ENCODE measurements around the gene ARSG. TPM values are rescaled to one million over a fixed set of nuclear protein-coding genes. Genes with fewer than 3 reads are reported as not detected.
"Not testable (repeated sequence)": the region's sequence is repeated elsewhere in the genome, so short reads cannot be mapped to it uniquely, and the experiment has no call there.

ARSG gene
- polyA plus RNA-seq, 3 donors: 15.5 to 19.3 (median 19.2) TPM

DNA sequence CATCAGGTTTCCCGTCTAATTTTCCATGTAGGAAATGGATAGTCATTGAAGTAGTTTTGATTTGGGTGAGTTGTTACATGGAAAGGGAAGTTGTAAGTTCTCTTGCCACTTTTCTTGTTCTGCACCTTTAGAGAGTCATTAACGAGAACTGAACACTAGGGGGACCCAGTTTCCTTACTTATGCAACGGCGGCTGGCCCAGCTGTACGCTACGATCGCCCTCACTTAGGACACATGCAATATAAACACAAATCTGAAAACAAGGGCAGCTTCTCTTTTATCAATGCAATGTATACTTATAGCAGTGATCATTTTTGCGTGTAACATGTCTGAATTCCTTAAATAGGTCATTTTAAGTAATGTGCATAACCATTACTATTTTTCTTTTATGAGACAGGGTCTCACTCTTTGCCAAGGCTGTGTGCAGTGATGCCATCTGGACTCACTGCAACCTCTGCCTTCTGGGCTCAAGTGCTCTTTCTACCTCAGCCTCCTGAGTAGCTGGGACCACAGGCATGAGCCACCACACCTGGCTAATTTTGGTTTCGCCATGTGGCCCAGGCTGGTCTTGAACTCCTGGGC is 28.1 kb upstream of the ARSG start:
- not testable (repeated sequence) for H3K27me3 ChIP-seq (ENCODE audit: control insufficient read depth in 2 of 2, insufficient read depth in 2 of 2, low read length in 2 of 2); H3K9me3 Mint-ChIP-seq; H2AFZ ChIP-seq (ENCODE audit: insufficient read depth, low read depth, low read length, poor library complexity, severe bottlenecking); H3K9ac ChIP-seq (ENCODE audit: insufficient read depth, low read length, poor library complexity, severe bottlenecking); H3K27me3 Mint-ChIP-seq (ENCODE audit: low read depth in 3 of 3); H3K79me2 ChIP-seq (ENCODE audit: insufficient read depth, low read length); H3K4me3 ChIP-seq (replicated peaks in 1 of 3; ENCODE audit: low read depth in 2 of 3, low read length in 3 of 3); H3K4me2 ChIP-seq (replicated peaks; ENCODE audit: extremely low read depth, low read length, poor library complexity, severe bottlenecking); H3K4me3 Mint-ChIP-seq; H3K9me3 ChIP-seq (replicated peaks in 1 of 2; ENCODE audit: control insufficient read depth in 1 of 2, insufficient read depth in 1 of 2, low read length in 2 of 2)
- H3K4me1 Mint-ChIP-seq: peaks cover 26% of the 10 kb centered on the region
- Histone ChIP-seq H3K4me1 (ENCODE audit: control insufficient read depth in 1 of 2, insufficient read depth in 2 of 2, low read length in 2 of 2) (peaks cover 11 to 14% of the 10 kb centered on the region in 2 donors), H4K20me1 (ENCODE audit: insufficient read depth, low read length) (peaks cover 17% of the 10 kb centered on the region), H3K27ac (ENCODE audit: low read depth in 1 of 2, low read length in 2 of 2) (peak overlapping the region; percentile 33 to 65), H3K36me3 (replicated peaks in 1 of 2; ENCODE audit: control insufficient read depth in 1 of 2, insufficient read depth in 2 of 2, low read length in 2 of 2) (peaks cover 21 to 34% of the 10 kb centered on the region in 2 donors)
- 100% methylated on average over 1 of the region's 9 CpGs for WGBS (ENCODE audit: insufficient coverage)
- peak; percentile 36 to 66 (median 63) for DNase-seq
- peak overlapping the region; percentile 50 to 85 (median 78) for H3K27ac Mint-ChIP-seq
- intact Hi-C loops (cut with micrococcal nuclease): loop anchor here (5.0 kb wide), 2 partner anchors 134 to 174 kb away; no protein-coding TSS in a partner anchor
- TF ChIP-seq, protein P1, sequence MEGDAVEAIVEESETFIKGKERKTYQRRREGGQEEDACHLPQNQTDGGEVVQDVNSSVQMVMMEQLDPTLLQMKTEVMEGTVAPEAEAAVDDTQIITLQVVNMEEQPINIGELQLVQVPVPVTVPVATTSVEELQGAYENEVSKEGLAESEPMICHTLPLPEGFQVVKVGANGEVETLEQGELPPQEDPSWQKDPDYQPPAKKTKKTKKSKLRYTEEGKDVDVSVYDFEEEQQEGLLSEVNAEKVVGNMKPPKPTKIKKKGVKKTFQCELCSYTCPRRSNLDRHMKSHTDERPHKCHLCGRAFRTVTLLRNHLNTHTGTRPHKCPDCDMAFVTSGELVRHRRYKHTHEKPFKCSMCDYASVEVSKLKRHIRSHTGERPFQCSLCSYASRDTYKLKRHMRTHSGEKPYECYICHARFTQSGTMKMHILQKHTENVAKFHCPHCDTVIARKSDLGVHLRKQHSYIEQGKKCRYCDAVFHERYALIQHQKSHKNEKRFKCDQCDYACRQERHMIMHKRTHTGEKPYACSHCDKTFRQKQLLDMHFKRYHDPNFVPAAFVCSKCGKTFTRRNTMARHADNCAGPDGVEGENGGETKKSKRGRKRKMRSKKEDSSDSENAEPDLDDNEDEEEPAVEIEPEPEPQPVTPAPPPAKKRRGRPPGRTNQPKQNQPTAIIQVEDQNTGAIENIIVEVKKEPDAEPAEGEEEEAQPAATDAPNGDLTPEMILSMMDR (IDR thresholded peaks at IDR 0.05): peak; percentile 77
- peaks cover 48 to 55% of the 10 kb centered on the region in 2 donors for H3K36me3 Mint-ChIP-seq

DNA sequence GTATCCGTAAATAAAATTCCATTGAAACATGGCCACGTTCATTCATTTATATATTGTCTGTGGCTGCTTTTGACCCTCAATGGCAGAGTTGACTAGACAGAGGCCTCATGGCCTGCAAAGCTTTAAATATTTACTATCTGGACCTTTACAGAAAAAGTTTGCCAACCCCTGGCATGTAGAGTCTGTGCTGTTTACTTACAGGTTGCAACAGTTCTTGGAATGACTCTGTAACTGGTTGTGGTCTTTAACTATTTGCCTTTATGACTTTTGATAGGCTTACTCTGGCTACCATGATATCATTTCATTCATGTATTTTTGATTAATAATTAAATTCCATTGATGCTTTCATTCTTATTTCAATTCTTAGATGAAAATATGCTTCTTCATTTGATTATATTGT is 25.5 kb upstream of the ARSG start:
- intact Hi-C loops (cut with micrococcal nuclease); H3K4me3 Mint-ChIP-seq; H3K9ac ChIP-seq (ENCODE audit: insufficient read depth, low read length, poor library complexity, severe bottlenecking); H3K4me1 ChIP-seq (ENCODE audit: control insufficient read depth in 1 of 2, insufficient read depth in 2 of 2, low read length in 2 of 2); H3K4me3 ChIP-seq (replicated peaks in 1 of 3; ENCODE audit: low read depth in 2 of 3, low read length in 3 of 3); H2AFZ ChIP-seq (ENCODE audit: insufficient read depth, low read depth, low read length, poor library complexity, severe bottlenecking); H3K79me2 ChIP-seq (ENCODE audit: insufficient read depth, low read length); H3K9me3 ChIP-seq (replicated peaks in 1 of 2; ENCODE audit: control insufficient read depth in 1 of 2, insufficient read depth in 1 of 2, low read length in 2 of 2); DNase-seq; H3K9me3 Mint-ChIP-seq; H3K27me3 ChIP-seq (ENCODE audit: control insufficient read depth in 2 of 2, insufficient read depth in 2 of 2, low read length in 2 of 2); H3K4me2 ChIP-seq (replicated peaks; ENCODE audit: extremely low read depth, low read length, poor library complexity, severe bottlenecking); H3K27ac Mint-ChIP-seq; H3K27ac ChIP-seq (ENCODE audit: low read depth in 1 of 2, low read length in 2 of 2); H3K27me3 Mint-ChIP-seq (ENCODE audit: low read depth in 3 of 3): not testable (repeated sequence)
- peaks cover 37 to 57% of the 10 kb centered on the region in 2 donors for H3K36me3 ChIP-seq (replicated peaks in 1 of 2; ENCODE audit: control insufficient read depth in 1 of 2, insufficient read depth in 2 of 2, low read length in 2 of 2)
- Mint-ChIP-seq H3K4me1 (peaks cover 11% of the 10 kb centered on the region), H3K36me3 (peaks cover 53 to 73% of the 10 kb centered on the region in 2 donors)
- no CpG with 5 or more reads among the region's 2 CpGs for WGBS (ENCODE audit: insufficient coverage)
- H4K20me1 ChIP-seq (ENCODE audit: insufficient read depth, low read length): peaks cover 35% of the 10 kb centered on the region
